ENCODE results near the gene COL11A1.

DNA sequence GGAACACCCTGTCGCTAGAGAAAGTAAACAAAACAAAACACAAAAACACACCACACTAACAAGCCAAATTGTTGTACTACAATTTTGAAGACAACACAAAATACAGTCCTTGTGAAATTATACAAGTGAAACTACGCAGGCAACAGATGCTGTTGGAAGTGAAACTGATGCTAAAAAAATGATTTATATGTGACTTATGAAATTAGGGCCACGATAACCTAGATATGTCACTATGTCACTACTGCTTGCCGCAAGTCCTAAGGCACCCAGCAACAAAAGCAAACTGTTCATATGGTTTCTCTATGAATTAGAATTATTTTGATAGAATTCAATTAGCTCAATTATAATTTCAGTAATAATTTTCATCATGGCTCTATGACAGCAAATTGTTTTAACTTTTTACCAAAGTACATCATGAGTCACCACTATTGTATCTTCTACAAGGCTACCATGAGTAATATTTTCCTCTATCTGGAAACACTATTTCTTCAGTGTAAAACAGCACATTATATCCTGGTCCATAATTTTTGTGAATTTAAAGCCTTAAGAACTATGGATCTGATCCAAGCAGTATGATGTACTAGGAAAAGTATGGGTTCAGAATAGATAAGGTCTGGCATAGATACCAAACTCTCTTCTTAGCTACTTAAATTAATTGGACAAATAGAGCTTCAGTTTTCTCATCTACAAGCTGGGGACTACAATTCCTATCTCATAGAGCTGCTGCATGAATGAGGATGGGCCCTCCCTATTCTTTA lies 216.3 kb downstream of the COL11A1 start:
- TF ChIP-seq POLR2A (IDR thresholded peaks at IDR 0.05) = no peak
- TF ChIP-seq, protein P1, sequence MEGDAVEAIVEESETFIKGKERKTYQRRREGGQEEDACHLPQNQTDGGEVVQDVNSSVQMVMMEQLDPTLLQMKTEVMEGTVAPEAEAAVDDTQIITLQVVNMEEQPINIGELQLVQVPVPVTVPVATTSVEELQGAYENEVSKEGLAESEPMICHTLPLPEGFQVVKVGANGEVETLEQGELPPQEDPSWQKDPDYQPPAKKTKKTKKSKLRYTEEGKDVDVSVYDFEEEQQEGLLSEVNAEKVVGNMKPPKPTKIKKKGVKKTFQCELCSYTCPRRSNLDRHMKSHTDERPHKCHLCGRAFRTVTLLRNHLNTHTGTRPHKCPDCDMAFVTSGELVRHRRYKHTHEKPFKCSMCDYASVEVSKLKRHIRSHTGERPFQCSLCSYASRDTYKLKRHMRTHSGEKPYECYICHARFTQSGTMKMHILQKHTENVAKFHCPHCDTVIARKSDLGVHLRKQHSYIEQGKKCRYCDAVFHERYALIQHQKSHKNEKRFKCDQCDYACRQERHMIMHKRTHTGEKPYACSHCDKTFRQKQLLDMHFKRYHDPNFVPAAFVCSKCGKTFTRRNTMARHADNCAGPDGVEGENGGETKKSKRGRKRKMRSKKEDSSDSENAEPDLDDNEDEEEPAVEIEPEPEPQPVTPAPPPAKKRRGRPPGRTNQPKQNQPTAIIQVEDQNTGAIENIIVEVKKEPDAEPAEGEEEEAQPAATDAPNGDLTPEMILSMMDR (IDR thresholded peaks at IDR 0.05) = no peak

All from esophagus squamous epithelium (tissue), 4 donors.